IPS-18c (cell line): Measurements from ENCODE around the gene ASCC3.

Experiments
- H3K4me3 ChIP-seq: 2 replicates; pipeline ENCODE4 v1.7.0; 2013; ENCODE audit warnings: low read depth, mild to moderate bottlenecking, low read length, moderate library complexity; ENCODE audit not compliant: insufficient read depth
- H3K9me3 ChIP-seq: one replicate; pipeline ENCODE4 v1.6.1; 2013; ENCODE audit warnings: mild to moderate bottlenecking, low read length, moderate library complexity; ENCODE audit not compliant: control insufficient read depth, insufficient read depth

The ASCC3 gene, protein sequence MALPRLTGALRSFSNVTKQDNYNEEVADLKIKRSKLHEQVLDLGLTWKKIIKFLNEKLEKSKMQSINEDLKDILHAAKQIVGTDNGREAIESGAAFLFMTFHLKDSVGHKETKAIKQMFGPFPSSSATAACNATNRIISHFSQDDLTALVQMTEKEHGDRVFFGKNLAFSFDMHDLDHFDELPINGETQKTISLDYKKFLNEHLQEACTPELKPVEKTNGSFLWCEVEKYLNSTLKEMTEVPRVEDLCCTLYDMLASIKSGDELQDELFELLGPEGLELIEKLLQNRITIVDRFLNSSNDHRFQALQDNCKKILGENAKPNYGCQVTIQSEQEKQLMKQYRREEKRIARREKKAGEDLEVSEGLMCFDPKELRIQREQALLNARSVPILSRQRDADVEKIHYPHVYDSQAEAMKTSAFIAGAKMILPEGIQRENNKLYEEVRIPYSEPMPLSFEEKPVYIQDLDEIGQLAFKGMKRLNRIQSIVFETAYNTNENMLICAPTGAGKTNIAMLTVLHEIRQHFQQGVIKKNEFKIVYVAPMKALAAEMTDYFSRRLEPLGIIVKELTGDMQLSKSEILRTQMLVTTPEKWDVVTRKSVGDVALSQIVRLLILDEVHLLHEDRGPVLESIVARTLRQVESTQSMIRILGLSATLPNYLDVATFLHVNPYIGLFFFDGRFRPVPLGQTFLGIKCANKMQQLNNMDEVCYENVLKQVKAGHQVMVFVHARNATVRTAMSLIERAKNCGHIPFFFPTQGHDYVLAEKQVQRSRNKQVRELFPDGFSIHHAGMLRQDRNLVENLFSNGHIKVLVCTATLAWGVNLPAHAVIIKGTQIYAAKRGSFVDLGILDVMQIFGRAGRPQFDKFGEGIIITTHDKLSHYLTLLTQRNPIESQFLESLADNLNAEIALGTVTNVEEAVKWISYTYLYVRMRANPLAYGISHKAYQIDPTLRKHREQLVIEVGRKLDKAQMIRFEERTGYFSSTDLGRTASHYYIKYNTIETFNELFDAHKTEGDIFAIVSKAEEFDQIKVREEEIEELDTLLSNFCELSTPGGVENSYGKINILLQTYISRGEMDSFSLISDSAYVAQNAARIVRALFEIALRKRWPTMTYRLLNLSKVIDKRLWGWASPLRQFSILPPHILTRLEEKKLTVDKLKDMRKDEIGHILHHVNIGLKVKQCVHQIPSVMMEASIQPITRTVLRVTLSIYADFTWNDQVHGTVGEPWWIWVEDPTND (N-terminal part only)

GRCh38 chr6:100880853-100881706, at the start of gene ASCC3:
ASCC3 (minus strand) TSS chr6:100881329; CDS start chr6:100867997, 13,332 bp downstream.
- peak within 1 kb of the TSS; percentile 93 for H3K4me3 ChIP-seq
- no peaks in the 10 kb centered on the region for H3K9me3 ChIP-seq

DNA sequence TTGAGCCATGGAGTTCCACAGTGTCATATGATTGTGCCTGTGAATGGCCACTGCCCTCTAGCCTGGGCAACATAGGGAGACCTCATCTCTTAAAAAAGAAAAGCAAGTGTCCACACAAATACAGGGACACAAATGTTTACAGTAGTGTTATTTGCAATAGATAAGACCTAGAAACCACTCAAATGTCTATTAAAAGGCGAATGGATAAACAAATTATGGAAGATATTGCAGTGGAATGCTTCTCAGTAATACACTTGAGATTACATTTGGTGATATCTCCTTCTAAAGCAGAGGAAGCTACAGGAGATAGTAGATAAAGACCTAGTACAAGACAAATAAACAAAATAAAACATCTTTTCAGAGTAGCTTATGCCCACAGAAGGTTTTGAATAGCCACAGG, 44.6 kb upstream of the ASCC3 start:
- Histone ChIP-seq H3K9me3 (no peaks in the 10 kb centered on the region), H3K4me3 (no peak overlapping the region)

GRCh38 chr6:100924534-100925227, 43.6 kb upstream of the ASCC3 start:
- Histone ChIP-seq H3K4me3 (no peak overlapping the region), H3K9me3 (no peaks in the 10 kb centered on the region)

DNA sequence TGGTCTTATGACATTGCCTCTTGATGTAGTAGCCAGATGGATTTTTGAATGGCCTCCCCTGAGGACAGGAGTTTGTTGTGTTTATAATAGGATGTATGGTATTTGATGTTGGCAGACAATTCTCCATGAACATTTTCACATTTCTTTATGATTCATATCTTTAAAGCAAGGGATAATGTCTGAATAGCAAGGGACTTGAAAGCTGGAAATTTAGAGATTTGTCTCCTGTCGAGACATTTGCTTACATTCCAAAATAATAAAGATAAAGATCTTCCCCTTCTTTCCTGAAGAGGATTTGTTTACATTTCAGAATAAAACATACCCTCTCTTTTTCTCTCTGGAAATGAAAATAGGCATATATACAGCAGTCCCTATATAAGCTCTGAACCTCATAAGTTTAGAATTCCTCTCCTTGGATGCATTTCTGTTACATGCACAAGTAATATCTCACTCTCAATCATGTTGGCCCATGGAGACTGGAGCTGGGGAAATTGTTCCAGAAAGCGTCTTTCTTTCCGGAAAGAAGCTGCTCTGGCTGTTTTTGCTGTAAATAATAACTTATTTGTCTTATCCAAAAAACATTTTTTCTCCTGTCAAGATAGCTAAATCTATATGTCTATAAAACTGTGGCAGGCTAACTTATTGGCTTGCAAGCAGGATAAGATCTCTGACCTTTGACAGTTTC, 42.5 kb upstream of the ASCC3 start:
- Histone ChIP-seq H3K4me3 (no peak overlapping the region), H3K9me3 (no peaks in the 10 kb centered on the region)

GRCh38 chr6:100920028-100920605, 39.0 kb upstream of the ASCC3 start:
- Histone ChIP-seq H3K9me3 (no peaks in the 10 kb centered on the region), H3K4me3 (no peak overlapping the region)

GRCh38 chr6:100918152-100918551, 37.0 kb upstream of the ASCC3 start:
- H3K4me3 ChIP-seq: no peak overlapping the region
- no peaks in the 10 kb centered on the region for H3K9me3 ChIP-seq

- no peak overlapping the region for H3K4me3 ChIP-seq
- no peaks in the 10 kb centered on the region for H3K9me3 ChIP-seq
Measured at GRCh38 chr6:100915876-100916275, 34.7 kb upstream of the ASCC3 start.

GRCh38 chr6:100913400-100914276, 32.5 kb upstream of the ASCC3 start:
- 0 out of 2 replicates have a peak overlapping the region, but pooled peaks have one; percentile 2 for H3K4me3 ChIP-seq
- no peaks in the 10 kb centered on the region for H3K9me3 ChIP-seq

DNA sequence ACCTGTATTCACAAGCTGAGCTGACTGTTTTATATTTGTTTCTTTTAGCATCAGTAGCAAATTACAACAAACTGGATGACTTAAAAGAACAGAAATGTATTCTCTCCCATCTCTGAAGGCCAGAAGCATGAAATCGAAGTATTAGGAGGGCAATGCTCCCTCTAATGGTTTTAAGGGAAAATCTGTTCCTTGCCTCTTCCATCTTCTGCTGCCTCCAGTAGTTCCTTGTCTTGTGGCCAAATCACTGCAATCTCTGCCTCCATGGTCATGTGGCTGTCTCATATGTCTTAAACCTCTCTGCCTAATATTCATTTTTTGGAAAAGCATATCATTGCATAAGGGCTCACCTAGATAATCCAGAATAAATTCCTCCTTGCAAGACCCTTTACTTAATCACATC, 25.2 kb upstream of the ASCC3 start:
- no peaks in the 10 kb centered on the region for H3K9me3 ChIP-seq
- no peak overlapping the region for H3K4me3 ChIP-seq

- no peak overlapping the region for H3K4me3 ChIP-seq
- H3K9me3 ChIP-seq: no peaks in the 10 kb centered on the region
Measured at GRCh38 chr6:100905067-100905466, 23.9 kb upstream of the ASCC3 start.

GRCh38 chr6:100904316-100904715, 23.2 kb upstream of the ASCC3 start:
- Histone ChIP-seq H3K9me3 (no peaks in the 10 kb centered on the region), H3K4me3 (no peak overlapping the region)

GRCh38 chr6:100901582-100901981, 20.5 kb upstream of the ASCC3 start:
- Histone ChIP-seq H3K4me3 (no peak overlapping the region), H3K9me3 (peaks cover 3% of the 10 kb centered on the region)

GRCh38 chr6:100899202-100899601, 18.1 kb upstream of the ASCC3 start:
- Histone ChIP-seq H3K4me3 (no peak overlapping the region), H3K9me3 (peaks cover 3% of the 10 kb centered on the region)

- Histone ChIP-seq H3K9me3 (peaks cover 3% of the 10 kb centered on the region), H3K4me3 (no peak overlapping the region)
Measured at GRCh38 chr6:100897671-100898070, 16.5 kb upstream of the ASCC3 start.
